ENCODE data around the gene SLC6A7. TPM values are rescaled to one million over a fixed set of nuclear protein-coding genes. Genes with fewer than 3 reads are reported as not detected.

SLC6A7 gene
- total RNA-seq, 1 experiment from 2014 or later, result not detected

DNA sequence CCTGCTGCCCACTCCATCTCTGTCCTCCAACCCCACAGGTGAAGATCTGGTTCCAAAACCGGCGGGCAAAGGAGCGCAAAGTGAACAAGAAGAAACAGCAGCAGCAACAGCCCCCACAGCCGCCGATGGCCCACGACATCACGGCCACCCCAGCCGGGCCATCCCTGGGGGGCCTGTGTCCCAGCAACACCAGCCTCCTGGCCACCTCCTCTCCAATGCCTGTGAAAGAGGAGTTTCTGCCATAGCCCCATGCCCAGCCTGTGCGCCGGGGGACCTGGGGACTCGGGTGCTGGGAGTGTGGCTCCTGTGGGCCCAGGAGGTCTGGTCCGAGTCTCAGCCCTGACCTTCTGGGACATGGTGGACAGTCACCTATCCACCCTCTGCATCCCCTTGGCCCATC lies 6.4 kb upstream of the SLC6A7 start:
- in situ Hi-C loops (cut with HindIII; ENCODE audit: low pct_unique_long_range_greater_than_20kb, low sequenced_read_pairs), result no loop called here
- no peak for DNase-seq (ENCODE audit: low read depth)

DNA sequence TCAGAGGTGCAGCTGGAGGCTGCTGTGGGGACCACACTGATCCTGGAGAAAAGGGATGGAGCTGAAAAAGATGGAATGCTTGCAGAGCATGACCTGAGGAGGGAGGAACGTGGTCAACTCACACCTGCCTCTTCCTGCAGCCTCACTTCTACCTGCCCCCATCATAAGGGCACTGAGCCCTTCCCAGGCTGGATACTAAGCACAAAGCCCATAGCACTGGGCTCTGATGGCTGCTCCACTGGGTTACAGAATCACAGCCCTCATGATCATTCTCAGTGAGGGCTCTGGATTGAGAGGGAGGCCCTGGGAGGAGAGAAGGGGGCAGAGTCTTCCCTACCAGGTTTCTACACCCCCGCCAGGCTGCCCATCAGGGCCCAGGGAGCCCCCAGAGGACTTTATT lies 5.9 kb upstream of the SLC6A7 start:
- in situ Hi-C loops (cut with HindIII; ENCODE audit: low pct_unique_long_range_greater_than_20kb, low sequenced_read_pairs), result no loop called here
- DNase-seq (ENCODE audit: low read depth), result no peak

- in situ Hi-C loops (cut with HindIII; ENCODE audit: low pct_unique_long_range_greater_than_20kb, low sequenced_read_pairs), result no loop called here
- DNase-seq (ENCODE audit: low read depth), result no peak
Measured at GRCh38 chr5:150184990-150185912, 4.6 kb upstream of the SLC6A7 start.

DNA sequence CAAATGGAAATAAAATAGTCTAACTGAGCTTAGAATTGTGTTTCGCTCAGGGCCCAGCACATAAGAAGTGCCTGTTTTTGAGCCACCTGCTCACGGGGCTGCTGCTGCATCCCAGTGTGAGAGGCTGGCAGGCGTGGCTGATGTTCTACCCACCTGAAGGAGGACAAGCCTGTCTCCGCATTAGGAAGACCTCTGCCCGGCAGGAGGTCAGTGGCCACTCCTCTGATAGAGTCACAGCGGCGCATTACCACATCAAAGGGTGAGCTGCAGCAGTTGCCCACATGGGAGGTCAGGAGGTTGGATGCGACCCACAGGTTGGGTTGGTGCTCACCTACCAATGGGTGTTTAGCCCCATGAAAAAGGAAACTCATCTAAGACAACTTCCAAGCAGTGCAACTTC lies 3.7 kb upstream of the SLC6A7 start:
- no peak for DNase-seq (ENCODE audit: low read depth)
- in situ Hi-C loops (cut with HindIII; ENCODE audit: low pct_unique_long_range_greater_than_20kb, low sequenced_read_pairs), result no loop called here

DNA sequence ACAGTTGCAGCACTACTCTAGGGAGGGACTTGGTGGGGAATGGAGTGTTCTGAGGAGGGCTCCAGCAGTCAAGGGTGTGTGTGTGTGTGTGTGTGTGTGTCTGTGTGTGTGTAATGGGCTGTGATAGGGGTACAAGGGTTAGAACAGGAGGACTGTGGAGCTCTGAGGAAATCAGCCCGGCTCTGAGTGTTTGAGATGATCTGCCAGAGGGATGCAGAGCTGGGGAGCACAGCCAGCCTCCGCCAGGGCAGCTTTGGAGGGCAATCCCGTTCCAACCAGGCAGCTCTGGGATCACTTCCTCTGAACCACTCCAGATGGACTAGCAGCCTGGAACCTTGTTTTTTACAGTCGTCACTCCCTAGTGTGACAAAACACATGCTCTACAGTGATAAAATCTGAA lies 3.0 kb upstream of the SLC6A7 start:
- in situ Hi-C loops (cut with HindIII; ENCODE audit: low pct_unique_long_range_greater_than_20kb, low sequenced_read_pairs), result no loop called here
- DNase-seq (ENCODE audit: low read depth), result no peak

GRCh38 chr5:150188146-150188842 lies 1.6 kb upstream of the SLC6A7 start:
- DNase-seq (ENCODE audit: low read depth), result no peak
- in situ Hi-C loops (cut with HindIII; ENCODE audit: low pct_unique_long_range_greater_than_20kb, low sequenced_read_pairs), result no loop called here

- DNase-seq (ENCODE audit: low read depth), result no peak
- in situ Hi-C loops (cut with HindIII; ENCODE audit: low pct_unique_long_range_greater_than_20kb, low sequenced_read_pairs), result no loop called here
Measured at GRCh38 chr5:150189326-150189725, 536 bp upstream of the SLC6A7 start.

DNA sequence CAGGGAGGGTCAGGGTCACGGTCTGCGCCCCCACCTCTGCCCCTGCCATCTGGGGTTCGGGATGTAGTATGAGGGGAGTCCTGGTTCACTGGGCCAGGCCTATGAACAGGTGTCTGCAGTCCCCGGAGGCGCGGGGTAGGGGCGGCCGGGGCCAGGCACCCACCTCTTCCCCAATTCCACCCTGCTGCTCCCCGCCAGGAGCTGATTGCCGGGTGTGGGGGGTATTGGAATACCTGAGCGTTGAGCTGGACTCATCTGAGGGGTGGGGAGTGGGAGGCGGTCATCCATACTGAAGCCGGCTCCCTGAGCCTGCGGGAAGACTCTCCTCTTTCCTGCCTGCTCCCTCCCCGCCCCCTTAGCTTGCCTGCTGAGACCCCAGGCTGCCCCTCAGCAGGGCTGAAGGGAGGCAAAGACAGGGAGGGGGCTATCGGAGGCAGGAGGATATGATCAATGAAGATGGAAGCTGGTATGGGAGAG lies 679 bp downstream of the SLC6A7 start:
- in situ Hi-C loops (cut with HindIII; ENCODE audit: low pct_unique_long_range_greater_than_20kb, low sequenced_read_pairs), result no loop called here
- no peak for DNase-seq (ENCODE audit: low read depth)

DNA sequence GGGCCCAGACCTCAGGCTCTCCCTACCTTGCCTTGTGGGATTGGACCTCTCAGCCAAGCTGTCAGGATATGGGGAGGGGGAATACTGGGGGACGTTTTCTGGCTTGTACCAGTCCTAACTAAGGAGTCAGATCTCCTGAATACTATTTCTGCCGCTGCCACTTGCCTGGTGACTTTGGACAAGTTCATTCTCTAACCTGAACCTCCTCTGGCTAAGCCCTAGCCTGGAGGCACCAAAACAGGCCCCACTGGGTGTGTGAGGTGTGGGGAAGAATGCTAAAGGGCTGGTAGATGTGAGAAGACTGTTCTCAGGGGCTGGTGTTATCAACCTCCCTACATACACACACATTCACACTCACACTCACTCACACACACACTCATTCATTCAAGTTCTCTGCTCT lies 1.1 kb downstream of the SLC6A7 start:
- no peak for DNase-seq (ENCODE audit: low read depth)
- in situ Hi-C loops (cut with HindIII; ENCODE audit: low pct_unique_long_range_greater_than_20kb, low sequenced_read_pairs), result no loop called here

- DNase-seq (ENCODE audit: low read depth), result no peak
- in situ Hi-C loops (cut with HindIII; ENCODE audit: low pct_unique_long_range_greater_than_20kb, low sequenced_read_pairs), result no loop called here
Measured at GRCh38 chr5:150192462-150192861, 2.6 kb downstream of the SLC6A7 start.

- DNase-seq (ENCODE audit: low read depth), result no peak
- in situ Hi-C loops (cut with HindIII; ENCODE audit: low pct_unique_long_range_greater_than_20kb, low sequenced_read_pairs), result no loop called here
Measured at GRCh38 chr5:150195736-150196485, 6.0 kb downstream of the SLC6A7 start.

DNA sequence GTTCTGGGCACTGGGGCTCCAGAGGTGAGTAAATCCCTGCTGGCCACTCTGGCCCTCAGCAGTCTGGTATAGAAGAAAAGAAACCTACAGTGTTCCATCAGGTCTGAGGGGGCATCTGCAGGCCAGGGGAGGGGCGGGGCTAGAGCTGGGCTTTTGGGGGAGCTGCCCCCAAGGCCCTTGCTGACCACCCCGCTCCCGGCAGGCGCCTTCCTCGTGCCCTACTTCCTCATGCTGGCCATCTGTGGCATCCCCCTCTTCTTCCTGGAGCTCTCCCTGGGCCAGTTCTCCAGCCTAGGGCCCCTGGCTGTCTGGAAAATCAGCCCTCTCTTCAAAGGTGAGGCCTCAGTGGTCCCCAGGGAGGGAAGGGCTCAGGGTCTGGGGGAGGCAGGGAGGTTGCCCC lies 6.7 kb downstream of the SLC6A7 start:
- in situ Hi-C loops (cut with HindIII; ENCODE audit: low pct_unique_long_range_greater_than_20kb, low sequenced_read_pairs), result no loop called here
- DNase-seq (ENCODE audit: low read depth), result no peak

- DNase-seq (ENCODE audit: low read depth), result no peak
- in situ Hi-C loops (cut with HindIII; ENCODE audit: low pct_unique_long_range_greater_than_20kb, low sequenced_read_pairs), result no loop called here
Measured at GRCh38 chr5:150196986-150197385, 7.1 kb downstream of the SLC6A7 start.

DNA sequence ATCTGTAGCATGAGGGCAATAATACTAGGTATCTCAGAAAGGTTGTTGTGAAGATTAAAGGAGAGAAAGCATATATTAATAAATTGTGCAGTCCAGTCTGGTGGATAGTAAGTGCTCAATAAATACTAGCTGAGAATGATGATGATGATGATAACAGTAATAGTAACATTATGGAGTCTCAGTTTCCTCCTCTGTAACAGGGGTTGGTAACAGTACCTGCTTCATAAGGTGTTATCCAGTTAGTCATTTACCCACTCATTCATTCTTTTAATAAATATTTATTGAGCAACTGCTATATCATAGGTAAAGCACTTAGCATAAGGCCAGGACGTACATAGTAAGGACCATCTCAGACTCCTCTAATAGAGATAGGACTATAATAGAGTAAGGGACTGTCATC lies 7.6 kb downstream of the SLC6A7 start:
- in situ Hi-C loops (cut with HindIII; ENCODE audit: low pct_unique_long_range_greater_than_20kb, low sequenced_read_pairs), result no loop called here
- DNase-seq (ENCODE audit: low read depth), result no peak

- in situ Hi-C loops (cut with HindIII; ENCODE audit: low pct_unique_long_range_greater_than_20kb, low sequenced_read_pairs), result no loop called here
- no peak for DNase-seq (ENCODE audit: low read depth)
Measured at GRCh38 chr5:150202501-150202900, 12.6 kb downstream of the SLC6A7 start.

GRCh38 chr5:150203832-150204589 lies 14.1 kb downstream of the SLC6A7 start:
- in situ Hi-C loops (cut with HindIII; ENCODE audit: low pct_unique_long_range_greater_than_20kb, low sequenced_read_pairs), result no loop called here
- no peak for DNase-seq (ENCODE audit: low read depth)

DNA sequence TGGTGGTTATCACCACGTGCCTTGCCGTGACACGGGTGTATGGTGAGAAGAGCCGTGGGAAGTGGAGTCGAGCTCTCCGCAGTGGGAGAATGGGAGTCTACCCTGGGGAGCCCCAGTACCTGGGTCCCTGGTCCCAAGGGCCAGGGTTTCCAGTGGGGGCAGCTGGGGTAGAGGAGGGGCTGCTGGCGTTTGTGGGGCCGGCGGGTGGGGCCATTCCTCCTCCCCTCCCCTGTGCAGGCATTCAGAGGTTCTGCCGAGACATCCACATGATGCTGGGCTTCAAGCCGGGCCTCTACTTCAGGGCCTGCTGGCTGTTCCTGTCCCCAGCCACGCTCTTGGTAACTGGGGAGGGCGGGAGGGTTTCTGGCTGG lies 14.7 kb downstream of the SLC6A7 start:
- DNase-seq (ENCODE audit: low read depth), result no peak
- in situ Hi-C loops (cut with HindIII; ENCODE audit: low pct_unique_long_range_greater_than_20kb, low sequenced_read_pairs), result no loop called here

- no peak for DNase-seq (ENCODE audit: low read depth)
- in situ Hi-C loops (cut with HindIII; ENCODE audit: low pct_unique_long_range_greater_than_20kb, low sequenced_read_pairs), result no loop called here
Measured at GRCh38 chr5:150206098-150206778, 16.4 kb downstream of the SLC6A7 start.

All from Caki2 (cell line).